HG03432 (cell line): ENCODE results near the gene WDR93.
A peak's percentile ranks its signal among the peaks of the same experiment; 100 is the strongest.

ENCODE experiments used
- ATAC-seq: cut with Tn5 transposase; IDR thresholded peaks from one replicate; pipeline ENCODE4 v1.9.1; 2021; ENCODE audit warnings: mild to moderate bottlenecking, moderate library complexity; ENCODE audit not compliant: unreplicated experiment

The WDR93 gene

DNA sequence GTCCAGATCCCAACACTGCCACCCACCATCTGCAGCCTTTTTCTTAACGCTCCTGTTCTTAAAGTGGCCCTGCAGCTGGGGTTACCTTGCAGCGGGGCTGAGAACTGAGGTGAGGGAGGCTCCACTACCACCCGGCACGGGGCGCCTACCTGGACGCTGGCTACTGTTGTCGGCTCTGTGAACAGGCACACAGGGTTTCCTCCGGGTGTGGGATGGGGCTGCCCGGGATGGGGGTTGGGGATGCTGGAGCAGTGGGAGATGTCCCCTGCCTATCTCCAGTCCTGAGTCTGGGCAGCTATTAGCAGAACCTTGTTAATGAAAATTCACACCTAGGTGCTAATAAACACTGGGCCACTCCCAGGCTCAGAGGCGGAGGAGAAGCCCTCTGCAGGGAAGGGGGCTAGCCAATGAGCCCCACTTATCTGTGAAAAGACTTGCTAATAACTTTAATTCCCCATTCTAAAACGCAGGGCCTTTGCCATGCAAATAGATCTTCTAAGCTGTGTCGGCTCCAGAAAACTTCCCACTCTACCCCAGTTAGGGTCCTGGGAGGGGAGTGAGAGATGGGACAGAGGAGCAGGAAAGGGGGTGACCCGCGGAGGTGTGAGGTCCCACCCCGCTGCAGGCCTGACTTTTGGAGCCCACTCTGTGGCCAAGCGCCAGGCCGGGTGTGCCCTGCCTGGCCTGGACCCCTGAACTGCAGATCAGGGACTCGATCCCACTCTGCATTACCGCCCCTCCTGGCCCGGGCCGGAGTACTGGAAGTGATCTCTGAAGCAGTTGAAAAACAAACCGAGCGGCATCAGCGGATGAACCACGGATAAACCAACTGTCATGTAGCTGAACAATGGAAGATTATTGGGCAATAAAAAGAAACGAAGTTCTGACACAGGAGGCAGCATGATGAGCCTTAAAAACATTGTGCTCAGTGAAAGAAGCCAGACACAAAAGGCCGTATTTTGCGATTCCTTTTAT, 57.4 kb downstream of the WDR93 start:
- ATAC-seq, result no peak

DNA sequence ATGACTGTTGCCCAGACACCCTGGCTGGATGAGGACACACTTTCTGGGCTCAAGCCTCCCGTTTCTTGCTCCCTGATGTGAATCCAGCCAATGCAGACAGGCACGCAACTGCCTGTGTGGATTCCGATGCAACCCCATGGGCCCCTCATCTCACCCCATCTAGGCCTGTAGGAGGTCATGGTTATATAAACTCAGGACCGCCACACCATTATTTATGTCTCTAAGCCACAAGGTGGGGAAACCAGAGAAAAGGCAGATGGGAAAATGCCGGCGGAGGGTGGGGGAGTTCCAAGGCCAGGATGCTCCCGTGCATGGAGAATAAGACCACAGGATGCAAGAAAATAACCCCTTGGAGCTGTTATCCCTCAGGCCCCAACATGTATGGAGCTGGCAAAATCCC, 58.4 kb downstream of the WDR93 start:
- no peak for ATAC-seq

DNA sequence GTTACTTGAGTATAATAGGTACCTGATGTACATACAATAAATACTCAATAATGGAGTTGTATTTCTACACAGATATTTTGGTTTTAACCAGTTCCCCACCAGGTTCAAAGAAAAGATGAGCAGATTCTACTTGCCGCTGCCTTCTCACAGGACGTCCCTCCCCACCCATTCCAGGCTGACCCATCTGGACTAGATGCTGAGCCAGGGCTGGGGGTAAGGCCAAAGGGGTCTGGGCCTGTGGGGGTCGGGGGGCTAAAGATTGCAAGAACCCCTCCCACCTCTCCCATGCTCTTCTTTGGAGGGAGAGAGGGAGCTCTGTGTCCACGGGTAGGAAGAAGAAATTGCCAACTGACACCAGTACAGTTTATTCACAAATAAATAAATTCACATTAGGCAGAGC, 58.9 kb downstream of the WDR93 start:
- ATAC-seq, result no peak

DNA sequence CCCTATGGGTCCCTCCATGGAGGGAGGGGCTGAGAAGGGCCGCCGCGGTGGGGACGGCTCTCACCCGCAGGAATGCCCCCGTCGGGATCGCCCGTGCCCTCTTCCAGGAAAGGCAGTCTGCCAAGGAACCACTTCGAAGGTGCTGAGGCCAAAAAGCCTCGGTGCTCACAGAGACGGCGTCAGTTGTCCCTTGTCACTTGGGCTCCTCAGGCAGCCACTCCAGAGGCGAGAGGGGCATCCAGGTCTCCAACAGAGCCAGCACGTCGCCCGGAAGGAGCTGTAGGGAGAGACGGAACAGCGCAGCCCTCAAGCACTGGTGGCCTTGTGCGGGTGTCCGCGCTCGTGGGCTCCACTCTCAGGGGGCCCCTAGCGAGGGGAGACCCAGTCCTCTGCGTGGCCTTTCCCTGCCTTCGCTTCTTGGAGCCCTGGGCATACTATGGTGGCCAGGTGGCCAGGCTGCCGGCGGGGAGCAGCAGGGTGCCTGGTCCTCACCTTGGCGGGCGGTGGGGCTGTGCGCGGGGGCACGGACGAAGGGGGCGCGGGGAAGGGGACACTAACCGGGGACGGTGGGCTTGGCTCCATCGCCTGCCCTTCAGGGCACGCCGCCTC, 59.4 kb downstream of the WDR93 start:
- peak; percentile 5 for ATAC-seq

DNA sequence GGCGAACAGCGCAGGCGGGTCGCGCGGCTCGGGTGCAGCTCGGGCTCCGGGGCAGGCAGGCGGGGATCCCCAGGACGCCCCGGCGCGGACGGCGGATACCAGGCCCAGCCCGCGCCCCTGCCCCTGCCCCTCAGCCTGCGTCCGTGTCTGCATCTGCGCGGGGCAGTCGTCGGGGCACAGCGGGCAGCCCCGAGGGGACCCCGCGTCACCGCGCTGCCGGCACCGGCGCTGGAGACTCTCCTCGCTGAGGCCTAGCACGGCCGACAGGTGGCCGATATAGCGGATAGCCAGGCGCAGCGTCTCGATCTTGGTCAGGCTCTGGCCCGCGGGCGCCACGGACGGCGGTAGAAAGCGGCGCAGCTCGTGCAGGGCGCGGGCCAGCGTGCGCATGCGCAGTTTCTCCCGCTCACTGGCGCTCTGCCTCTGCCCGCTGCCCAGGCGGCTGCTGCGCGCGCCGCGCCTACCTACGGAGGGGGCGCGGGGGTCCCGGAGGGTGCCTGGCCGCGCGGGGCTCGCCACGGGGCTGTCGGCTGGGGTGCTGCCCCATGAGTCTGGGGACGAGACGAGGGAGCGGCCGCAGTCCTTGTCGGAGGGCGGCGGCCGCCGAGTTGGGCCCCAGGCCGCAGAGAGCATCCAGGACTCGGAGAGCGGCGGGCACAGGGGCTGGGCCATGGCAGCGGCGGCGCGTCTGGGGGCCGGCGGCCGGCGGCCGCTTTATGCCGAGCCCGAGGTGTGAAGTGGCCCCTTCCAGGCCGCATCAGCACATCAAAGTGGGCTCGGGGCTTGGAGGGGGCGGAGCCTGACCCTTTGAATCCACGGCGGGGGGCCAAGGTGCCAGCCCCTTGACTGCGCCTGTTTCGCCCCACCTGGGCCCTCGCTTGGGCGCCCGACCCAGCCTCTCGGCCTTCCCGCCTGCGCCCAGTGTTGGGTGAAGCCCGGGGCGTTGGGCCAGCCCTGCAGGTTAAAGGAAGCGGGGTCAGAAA, 60.2 kb downstream of the WDR93 start, which contains the start of gene MESP1:
TSS of gene MESP1 (minus strand) at position 690 of the 983 bp plus-strand sequence. CDS start at position 672, 18 bp downstream.
- peak; percentile 93 for ATAC-seq

DNA sequence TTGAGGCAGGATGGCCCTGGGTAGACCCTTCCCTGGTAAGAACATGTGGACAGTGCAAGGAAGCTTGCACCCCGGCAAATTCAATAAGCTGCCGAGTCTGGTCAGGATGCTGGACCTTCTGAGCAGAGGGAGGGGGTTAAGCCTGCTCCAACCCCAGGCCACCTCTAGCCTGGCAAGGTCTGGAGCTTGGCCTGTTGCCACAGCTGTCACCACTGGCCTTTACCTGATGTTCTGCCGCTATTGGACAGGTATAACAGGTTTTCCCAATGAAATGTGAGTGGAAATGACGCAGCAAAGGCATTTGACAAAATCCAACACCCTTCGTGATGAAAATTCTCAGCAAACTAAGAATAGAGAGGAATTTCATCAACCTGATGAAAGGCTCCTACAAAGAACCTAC, 61.1 kb downstream of the WDR93 start:
- ATAC-seq, result no peak

DNA sequence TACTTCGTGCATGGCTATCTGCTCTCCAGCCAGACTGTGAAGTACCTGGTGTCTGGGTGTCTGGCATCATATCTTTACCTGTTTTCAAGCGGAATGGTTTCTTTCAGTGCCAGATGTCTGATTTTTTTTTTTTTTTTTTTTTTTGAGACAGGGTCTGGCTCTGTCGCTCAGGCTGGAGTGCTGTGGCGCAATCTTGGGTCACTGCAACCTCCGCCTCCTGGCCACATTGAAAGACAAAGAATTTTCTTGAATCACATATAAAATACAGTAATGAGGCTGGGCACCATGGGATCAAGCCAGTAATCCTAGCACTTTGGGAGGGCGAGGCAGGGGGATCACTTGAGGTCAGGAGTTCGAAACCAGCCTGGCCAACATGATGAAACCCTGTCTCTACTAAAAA, 63.2 kb downstream of the WDR93 start:
- ATAC-seq, result no peak

DNA sequence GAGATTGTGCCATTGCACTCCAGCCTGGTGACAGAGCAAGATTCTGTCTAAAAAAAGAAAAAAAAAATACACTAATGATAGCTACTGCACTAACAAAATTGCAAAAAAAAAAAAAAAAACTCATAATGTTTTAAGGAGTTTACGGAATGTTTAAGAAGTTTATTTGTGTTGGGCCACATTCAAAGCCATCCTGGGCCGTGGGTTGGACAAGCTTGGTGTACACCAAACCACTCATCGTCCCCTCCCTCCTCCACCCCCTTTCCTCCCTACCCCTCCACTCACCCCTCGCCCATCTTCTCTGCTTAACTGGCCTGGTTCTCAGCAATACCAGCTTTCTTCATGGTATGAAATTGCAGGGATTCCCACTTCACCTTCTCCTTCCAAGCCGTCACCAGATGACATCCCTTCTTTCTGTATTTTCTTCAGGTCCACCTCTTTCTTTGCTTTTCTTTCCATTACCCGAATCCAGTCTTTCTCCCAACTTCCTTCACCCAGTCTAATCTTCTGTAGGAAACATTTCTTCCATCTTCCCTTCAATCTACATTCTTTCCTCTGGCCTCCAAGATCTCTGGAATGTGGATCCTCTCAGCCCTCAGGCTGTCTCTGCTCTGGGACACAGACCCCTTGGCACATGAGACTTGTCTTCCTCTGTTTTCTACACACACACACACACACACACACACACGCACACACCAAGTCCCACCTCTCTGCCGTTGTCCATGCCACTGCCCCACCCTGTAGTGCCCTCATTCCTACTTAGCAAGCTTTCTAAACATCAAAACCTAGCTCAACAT, 63.9 kb downstream of the WDR93 start:
- no peak for ATAC-seq

DNA sequence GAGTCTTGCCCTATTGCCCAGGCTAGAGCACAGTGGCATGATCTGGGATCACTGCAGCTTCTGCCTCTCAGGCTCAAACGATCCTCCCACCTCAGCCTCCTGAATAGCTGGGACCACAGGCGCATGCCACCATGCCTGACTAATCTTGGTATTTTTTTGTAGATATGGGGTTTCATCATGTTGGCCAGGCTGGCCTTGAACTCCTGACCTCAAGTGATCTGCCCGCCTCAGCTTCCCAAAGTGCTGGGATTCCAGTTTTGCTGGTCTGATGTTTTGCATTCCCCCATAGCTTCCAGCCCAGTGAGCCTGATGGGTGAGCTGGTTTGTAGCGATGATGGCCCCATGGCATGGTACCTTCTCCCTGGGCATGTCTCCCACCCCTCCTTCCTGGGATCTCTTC, 65.1 kb downstream of the WDR93 start:
- no peak for ATAC-seq

DNA sequence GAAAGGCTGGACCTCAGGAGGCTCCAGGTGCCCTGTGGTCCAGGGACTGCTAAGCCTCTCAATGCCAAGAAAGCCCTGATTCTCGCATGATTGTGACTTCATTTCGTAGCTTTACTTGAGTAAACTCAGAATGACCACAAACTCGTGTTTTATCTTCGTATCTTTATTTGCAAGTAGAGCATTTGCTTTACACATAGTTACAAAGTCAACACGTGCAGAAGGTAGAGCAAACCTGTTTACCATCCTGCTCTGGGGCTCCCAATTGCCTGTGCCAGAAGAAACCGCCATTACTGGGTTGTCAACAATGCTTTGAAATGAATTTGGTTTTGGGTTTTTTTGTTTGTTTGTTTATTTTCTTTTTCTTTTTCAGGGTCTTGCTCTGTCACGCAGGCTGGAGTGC, 66.3 kb downstream of the WDR93 start:
- ATAC-seq, result no peak

DNA sequence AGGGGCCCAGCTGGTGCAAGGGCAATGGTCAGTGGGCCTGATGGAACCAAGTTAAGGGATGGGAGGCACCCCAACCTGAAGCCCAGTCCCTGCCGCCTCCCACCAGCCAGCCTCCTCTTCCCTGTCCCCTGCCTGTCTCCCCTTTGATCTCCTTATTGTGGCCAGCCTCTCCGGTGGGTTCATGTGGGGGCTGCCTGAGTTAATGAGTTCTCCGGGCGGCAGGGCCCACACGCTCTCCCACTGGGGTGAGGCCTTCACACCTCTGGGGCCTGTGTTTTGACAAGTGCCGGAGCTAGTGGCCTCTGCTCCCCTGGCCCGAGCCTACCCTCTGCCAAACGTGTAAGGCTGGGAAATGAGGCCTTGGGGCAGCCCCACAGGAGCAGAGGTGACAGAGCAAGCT, 67.7 kb downstream of the WDR93 start:
- no peak for ATAC-seq

DNA sequence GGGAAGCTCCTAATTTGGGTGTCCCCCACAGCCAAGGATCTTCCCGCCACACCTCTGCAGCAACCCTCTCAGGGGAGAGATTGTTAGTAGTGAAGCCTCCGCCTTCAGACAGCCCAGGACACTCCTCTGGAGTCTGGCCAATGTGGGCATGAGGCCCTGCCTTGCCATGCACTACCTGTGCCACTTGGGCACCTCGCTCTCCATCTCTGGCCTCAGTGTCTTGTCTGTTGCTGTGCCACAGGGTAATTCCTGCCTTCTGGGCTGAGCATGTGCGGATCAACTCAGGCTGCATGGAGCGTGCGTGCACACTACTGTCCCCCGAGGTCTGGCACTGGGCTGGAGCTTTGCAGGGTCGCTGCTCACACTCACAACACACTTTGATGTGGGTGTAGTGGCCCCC, 68.4 kb downstream of the WDR93 start:
- no peak for ATAC-seq

DNA sequence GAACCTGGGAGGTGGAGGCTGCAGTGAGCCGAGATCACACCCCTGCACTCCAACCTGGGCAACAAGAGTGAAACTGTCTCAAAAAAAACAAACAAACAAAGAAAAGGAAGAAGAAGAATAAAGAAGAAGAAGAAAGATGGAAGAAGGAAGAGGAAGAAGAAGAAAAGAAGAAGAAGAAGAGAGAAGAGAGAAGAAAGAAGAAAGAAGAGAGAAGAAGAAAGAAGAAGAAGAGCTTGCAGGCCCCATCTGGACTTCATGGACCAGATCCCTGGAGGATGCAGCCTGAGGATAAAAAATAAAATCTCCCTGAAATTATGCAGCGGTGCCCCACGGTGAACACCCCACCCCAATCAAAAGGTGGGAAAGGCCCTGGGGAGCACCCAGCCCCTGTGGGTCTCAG, 69.2 kb downstream of the WDR93 start:
- no peak for ATAC-seq

DNA sequence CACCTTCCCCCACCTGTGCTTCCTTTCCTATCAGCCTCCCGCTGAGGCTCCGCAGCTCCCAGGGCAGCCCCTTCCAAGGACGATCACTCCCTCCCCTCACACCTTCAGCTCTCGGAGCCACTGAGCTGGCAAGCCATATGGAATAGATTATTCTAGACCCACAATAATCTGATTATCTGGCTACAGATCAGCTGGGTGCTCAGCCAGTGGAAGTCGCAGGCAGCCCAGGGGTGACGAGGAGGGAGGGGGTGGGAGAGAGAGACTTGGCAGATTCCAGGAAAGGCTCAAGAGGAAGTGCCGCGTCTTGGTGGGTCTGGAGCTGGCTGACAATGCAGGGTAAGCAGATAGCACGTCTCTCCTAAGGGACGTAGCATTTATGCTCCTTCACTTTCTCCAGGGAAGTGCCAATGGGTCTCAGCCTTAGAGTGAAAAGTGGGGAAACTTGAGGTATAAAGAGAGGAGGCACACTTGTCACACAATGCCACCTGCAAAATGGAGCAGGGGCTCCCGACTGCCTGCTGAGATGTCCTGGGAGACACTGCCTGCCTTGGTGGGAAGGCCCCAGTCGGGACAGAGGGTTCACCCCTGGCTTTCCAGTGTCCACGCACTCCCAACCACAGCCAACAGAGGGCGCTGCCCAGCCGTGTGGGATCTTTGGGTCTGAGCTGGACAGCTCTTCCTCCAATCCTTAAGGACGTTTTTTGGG, 69.8 kb downstream of the WDR93 start:
- peak; percentile 62 for ATAC-seq

DNA sequence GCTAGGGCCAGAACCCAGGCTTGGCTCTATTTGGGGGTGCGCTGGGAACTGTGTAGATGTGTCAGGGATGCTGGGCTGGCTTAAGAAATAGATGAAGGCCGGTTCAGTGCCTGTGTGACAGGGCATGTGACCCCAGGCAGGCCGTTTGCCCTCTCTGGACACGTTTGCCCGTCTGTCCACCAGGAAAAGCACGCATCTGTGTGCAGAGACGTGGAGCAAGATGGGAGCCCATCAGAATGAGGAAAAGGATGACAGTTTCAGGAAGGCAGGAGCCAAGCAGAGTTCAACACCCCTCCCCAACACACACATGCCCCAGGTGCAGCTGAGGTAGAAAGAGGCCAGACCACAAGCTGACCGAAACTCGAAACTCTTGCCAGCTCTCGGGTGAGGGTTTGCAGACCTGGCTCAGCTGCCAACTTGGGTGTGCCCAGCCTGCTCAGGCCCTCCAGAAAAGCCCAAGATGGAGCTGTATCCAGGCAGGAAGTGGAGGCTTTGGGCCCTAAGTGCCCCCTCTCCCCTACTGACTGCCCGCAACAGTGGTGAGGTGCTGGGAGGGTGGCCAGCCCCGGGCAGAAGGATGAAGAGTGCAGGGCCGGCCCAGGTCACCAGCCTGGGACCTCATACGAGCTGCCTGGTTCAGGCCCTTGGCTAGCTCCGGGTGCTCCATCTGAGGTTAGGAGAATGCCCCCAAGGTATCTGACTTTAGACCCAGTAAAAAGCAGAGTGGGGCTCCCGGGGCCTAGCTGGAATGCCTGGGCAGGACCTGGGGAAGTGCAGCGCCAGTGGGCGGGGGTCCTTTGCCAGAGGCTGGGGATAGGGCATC, 70.6 kb downstream of the WDR93 start:
- peak; percentile 48 for ATAC-seq

DNA sequence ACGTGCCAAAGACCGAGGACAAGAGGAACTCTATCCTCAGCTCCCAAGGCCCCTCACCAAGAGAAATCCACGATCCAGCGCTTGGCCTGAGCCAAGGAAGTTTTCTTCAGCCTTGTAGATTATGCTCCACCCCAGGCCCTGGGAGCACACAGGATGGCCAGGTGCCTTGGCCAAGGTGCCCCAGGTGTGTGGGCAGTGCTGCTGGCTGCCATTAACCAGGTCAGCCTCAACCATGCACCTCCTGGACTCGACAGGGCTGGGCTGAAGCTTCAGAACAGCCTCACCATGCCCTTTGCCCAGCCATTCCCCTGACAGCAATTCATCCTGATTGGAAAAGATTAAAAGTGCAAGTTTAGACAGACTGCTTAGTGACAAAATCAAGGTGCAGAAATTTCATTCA, 71.3 kb downstream of the WDR93 start:
- ATAC-seq, result no peak

DNA sequence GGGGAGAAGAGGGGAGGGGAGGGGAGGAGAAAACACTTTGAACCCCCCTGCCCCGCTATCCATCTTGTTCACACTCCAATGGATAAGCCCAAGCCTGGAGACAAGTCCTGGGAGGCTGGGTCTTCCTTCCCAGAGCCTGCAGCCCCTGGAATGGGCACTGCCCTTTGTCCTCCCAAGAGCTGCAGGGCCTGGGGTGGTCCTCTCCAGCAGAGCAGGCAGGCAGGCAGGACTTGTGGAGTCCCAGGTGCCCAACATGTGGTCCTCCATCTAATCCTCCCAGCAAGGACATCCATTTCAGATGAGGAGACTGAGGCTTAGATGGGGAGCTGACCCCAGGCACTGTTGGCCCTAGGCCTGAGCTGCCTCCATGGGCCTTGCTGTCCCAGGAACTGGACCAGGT, 75.1 kb downstream of the WDR93 start:
- no peak for ATAC-seq

DNA sequence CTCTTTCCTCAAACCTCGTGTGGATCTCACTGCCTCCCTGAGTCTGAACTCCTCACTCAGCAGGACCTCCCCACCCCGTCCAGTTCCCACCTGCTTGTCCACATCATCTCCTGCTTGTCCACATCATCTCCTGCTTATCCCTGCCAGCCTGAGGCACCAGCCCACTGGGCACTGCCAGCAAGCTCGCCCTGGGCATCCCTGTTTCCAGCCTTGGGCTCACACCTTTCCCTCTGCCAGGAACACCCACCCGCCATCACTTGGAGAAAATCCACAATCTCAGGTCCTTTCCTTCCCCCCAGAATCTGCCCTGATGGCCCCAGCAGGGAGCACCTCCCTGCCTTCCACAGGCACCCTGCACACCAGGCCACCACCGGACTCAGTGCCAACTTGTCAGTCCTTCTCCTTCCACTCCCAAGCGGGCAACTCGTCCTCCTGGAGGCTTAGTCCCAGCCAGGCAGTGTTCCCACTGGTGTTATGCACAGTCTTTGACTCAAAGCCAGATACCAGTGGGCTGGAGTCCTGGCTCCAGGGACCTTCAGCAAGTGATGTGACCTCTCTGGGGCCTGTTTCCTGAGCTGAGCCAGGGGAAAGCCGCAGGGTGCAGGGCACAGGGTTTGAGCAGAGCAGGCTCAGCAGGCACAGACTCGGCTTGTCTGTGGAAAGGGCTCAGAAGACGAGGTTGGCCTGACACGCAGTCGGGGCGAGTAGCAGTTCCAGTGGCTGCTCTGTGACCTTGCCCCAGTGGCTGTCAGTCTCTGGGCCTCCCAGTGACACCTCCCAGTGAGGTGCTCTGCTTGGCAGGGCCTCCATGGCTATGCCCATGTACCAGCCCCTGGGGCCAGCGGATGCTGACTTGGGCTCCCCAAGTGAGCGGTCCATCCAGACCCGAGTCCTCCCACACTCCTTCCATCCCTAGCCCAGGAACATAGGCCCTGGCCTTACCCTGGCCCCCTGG, 76.0 kb downstream of the WDR93 start:
- no peak for ATAC-seq
